Measurements from ENCODE around the gene PIK3CB.

DNA sequence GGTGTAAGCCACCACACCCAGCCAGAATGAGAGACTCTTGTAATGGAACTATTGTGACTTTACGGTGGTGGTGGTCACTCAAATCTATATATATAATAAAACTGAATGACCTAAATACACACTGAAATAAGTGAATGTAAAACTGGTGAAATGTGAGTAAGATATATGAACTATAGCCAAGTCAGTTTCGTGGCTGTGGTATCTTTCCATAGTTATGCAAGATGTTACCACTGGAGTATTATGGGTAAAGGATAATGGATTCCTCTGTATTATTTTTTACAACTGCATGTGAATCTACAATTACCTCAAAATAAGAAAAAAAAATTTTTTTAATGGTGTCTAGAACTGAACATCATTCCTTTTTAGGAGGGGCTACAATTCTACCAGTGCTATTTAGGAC lies 21.9 kb downstream of the PIK3CB start:
- TF ChIP-seq, protein P1, sequence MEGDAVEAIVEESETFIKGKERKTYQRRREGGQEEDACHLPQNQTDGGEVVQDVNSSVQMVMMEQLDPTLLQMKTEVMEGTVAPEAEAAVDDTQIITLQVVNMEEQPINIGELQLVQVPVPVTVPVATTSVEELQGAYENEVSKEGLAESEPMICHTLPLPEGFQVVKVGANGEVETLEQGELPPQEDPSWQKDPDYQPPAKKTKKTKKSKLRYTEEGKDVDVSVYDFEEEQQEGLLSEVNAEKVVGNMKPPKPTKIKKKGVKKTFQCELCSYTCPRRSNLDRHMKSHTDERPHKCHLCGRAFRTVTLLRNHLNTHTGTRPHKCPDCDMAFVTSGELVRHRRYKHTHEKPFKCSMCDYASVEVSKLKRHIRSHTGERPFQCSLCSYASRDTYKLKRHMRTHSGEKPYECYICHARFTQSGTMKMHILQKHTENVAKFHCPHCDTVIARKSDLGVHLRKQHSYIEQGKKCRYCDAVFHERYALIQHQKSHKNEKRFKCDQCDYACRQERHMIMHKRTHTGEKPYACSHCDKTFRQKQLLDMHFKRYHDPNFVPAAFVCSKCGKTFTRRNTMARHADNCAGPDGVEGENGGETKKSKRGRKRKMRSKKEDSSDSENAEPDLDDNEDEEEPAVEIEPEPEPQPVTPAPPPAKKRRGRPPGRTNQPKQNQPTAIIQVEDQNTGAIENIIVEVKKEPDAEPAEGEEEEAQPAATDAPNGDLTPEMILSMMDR (IDR thresholded peaks at IDR 0.05), result no peak
- TF ChIP-seq POLR2A (IDR thresholded peaks at IDR 0.05), result no peak
- no peak for TF ChIP-seq POLR2AphosphoS5 (IDR thresholded peaks at IDR 0.05)

All from prostate gland (tissue), 2 donors.